GM19395 (cell line): Measurements from ENCODE around the gene CLEC2B.

ENCODE experiments used
- ATAC-seq: cut with Tn5 transposase; IDR thresholded peaks from one replicate; pipeline ENCODE4 v1.9.1; 2021; ENCODE audit warnings: mild to moderate bottlenecking, moderate library complexity; ENCODE audit not compliant: unreplicated experiment

CLEC2B gene

DNA sequence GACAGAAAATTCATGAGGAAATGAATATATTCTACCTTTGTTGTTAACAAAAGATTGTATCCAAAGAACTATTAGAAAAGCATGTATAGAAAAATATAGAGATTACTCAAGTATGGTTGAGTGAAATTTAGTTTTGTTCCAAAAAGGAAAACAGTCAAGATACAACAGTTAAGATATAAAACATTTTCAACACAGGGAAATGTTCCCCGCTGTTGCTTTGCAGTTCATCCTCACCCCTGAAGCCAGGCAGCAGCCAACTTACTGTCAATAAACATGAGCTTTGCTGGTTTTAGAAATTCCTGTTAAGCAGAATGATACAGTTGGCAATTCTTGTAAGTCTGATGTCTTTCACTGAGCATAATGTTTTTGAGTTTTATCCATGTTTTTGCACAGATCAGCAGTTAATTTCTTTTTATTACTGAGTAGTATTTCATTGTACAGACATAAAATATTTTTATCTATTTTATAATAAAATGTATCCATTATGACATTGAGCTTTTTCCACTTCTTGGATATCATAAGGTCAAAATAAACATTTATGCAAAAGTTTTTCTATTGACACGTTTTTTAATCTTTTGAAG is 1.2 kb upstream of the CLEC2B start:
- ATAC-seq = no peak

DNA sequence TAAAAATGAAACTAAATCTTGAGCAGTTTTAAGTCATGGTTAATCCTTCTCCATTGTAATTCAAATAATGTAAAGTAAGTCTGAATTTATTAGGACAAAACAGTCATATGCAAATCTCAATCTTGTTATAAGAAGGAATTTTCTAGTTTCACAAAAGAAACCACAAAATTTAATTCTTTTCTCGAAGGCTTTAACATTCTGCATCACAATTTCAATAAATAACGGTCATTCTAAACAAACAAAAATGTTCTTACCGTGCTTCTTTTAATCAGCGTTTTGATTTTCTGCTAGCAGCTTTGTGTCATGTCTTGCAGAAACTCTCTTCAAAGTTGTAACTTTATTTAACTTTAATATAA is 225 bp downstream of the CLEC2B start:
- ATAC-seq = no peak

DNA sequence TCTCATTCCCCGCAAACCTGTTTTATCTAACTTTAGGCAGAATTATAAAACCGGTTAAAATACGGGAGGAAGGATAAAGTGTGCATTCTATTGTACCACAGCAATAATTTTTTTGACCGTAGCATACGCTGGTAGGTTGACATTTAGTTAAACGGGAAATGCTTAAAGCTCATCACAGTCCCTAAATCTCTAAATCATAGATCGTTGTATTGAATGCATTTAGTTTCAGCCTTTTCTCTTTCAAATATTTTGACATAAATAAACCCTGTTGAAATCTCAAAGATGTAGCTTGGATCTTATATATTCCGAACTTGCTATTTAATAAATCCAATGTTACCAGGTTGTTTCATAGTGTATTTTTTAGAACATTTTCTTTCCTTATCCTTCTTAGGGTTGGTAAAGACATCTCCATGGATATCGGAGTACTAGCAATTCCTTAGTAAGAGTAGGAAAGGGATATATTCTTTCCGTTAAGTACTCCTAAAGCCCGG is 798 bp downstream of the CLEC2B start:
- ATAC-seq = no peak

DNA sequence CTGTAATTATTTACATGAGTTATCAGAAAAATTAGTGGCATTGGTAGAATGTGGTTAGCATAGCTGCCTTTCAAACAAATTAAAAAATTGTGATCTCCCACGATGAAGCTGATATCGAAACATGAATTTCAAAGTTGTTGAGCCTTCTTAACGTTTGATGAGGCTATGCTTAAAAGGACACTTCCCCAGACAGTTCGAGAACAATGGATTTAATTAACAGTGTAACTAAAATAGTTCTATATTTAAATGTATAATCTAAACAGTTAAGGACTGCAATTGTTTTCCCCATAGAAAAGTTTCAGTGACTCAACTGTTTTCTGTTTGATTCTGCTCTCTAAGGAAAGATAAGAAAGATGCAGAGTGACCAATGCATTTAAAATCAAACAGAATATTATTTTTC is 1.6 kb downstream of the CLEC2B start:
- no peak for ATAC-seq

GRCh38 chr12:9866860-9867269 is 2.3 kb downstream of the CLEC2B start:
- ATAC-seq = no peak

DNA sequence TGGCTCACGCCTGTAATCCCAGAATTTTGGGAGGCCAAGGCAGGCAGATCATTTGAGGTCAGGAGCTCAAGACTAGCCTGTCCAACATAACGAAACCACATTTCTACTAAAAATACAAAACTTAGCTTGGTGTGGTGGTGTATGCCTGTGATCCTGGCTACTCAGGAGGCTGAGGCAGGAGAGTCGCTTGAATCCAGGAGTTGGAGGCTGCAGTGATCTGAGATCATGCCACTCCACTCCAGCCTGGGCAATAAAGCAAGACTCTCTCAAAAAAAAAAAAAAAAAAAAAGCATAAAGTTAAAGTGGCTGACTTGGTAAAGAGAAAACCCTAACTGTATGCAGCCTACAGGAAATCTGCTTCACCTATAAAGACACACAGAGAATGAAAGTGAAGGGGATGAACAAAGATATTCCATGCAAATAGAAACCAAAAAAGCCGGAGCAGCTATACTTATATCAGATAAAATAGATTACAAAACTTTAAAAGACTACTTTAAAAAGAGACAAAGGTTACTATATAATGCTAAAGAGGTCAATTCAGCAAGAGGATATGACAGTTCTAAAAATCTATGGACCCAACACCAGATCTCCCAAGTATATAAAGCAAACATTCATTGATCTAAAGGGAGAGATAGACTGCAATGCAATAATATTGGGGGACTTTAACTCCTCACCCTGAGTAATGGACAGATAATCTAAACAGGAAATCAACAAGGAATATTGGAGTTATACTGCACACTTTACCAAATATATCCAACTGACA is 4.1 kb downstream of the CLEC2B start:
- no peak for ATAC-seq

GRCh38 chr12:9858135-9858534 is 11.0 kb downstream of the CLEC2B start:
- no peak for ATAC-seq

DNA sequence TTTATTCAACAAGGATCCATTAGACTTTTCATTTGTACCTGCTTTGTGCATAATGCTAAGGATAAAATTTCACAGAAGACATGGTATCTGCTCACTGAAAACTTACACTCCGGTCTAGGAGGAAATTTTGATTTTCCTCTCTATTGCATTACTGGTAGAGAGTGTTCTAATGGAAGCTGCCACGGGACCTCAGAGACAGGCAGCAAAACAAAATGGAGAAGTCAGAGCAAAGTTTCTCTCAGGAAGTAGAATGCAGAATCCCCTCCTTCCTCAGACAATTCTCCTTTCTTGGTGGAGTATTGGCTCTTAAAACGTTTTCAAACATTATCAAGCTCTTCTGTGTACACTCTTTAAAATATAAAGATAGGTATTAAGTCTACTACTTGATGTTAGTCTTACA is 12.3 kb downstream of the CLEC2B start:
- ATAC-seq = no peak

- no peak for ATAC-seq
Observed at GRCh38 chr12:9856151-9856550, 13.0 kb downstream of the CLEC2B start.

DNA sequence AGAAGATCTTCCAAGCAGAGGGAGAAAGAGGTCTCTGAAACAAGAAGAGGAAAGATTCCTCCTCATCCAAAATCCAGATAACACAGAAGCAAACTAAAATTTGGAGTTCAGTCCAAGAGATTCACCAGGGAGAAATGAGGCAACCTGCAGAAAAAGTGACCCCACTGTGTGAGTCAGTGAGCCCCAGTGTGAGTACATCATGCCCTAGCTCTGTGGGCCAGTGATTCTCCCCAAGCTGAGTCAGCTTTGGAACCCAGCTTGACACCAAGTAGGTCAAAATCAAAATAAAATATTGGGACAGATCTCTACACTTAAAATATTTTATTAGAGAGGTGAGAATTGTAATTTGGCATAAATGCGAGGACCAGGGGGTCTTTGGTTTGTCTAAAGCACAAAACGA is 17.2 kb downstream of the CLEC2B start:
- no peak for ATAC-seq

- ATAC-seq = no peak
Observed at GRCh38 chr12:9851050-9851449, 18.1 kb downstream of the CLEC2B start.

DNA sequence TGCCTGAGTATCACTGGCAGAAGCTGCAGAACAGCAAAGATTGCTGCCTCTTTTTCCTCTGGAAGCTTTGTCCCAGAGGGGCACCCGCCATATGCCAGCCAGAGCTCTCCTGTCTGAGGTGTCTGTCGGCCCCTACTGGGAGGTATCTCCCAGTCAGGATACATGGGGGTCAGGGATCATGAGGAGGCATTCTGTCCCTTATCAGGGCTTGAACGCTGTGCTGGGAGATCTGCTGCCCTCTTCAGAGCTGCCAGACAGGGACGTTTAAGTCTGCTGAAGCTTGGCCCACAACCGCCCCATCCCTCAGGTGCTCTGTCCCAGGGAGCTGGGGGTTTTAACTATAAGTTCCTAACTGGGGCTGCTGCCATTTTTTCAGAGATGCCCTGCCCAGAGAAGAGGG is 20.3 kb downstream of the CLEC2B start:
- no peak for ATAC-seq

DNA sequence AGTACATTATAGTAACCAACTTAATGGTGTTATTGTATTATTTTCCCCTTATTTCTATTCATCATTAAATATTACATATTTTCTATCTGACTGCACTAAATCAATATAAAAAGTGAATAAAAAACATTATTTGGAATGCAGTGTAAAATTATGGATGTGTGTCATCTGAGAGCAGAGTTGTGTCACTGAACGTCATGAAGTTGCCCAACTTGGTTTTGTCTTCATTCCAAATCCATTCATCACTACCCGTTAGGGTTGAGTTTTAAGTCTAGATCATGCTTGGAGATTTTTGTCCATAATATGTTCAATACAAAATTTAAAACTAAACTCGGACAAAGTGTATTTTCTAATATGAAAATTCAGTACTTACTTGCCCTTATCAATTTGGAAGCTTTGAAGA is 25.7 kb downstream of the CLEC2B start:
- no peak for ATAC-seq

GRCh38 chr12:9831720-9832119 is 37.4 kb downstream of the CLEC2B start:
- ATAC-seq = no peak

DNA sequence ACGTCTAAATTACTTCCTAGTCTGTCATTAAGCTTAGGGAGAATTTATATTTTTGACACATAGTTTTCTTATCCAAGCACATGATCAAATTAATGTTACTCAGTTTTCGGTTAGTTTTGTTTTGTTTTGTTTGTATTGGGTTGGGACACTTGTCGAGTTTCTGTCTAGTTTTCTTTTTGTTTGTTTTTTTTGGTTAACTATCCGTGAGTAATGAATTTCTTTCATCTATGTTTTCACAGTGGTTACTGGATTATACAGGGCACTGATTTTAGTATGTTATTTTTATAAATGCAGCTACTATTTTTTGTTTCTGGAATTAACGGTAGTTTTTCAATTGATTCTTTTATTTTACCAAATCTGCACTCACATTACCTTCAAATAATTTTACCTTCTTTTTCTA is 39.2 kb downstream of the CLEC2B start:
- no peak for ATAC-seq

DNA sequence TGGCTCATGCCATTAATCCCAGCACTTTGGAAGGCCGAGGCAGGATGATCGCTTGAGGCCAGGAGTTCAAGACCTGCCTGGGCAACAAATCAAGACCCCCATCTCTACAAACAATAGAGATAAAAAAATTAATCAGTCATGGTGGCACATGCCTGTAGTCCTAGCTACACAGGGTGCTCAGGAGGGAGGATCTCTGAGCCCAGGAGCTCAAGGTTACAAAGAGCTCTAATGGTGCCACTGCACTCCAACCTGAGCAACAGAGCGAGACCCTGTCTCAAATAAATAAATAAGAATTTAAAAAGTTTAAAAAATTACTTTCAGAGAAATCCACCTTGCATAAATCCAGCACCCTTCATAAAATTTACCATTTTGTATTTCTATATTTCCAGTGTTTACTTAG is 39.7 kb downstream of the CLEC2B start:
- ATAC-seq = no peak

GRCh38 chr12:9827209-9827888 is 41.8 kb downstream of the CLEC2B start, which contains the start of gene KLRF1:
Gene KLRF1, plus strand, starts transcription at chr12:9827481. Its CDS starts 64 bp downstream, at chr12:9827545.
- no peak for ATAC-seq

DNA sequence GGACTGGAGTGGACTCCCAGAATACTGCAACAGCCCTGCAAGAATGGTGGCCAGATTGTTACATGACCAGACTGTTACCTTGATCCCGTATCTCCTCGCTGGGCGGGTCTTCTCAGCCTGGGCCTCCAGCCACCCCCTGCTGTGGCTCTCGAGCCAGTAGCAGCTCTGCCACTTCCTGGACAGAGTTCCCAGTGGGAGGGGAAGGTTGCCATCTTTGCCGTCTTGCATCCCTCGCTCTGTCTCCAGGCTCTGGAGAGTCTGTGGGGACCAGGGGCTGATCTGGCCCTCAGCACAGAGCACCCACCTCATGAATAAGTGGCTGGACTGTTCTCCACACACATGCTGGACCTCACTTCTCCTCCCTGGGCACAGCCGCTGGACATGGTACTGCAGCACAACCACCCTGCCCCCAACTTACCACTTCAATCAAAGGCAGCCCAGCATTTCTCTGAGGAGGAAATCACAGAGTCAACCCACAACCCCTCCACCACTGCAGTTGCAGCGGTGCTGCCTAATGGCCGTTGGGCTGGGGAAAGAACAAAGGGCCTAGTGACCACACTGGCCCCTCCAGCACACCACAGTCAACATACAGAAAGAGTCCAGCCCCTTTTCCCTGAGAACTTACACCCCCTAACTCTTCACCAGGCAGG is 48.7 kb downstream of the CLEC2B start:
- ATAC-seq = no peak

- ATAC-seq = peak; percentile 90
Observed at GRCh38 chr12:9813821-9814798, 55.0 kb downstream of the CLEC2B start.

- ATAC-seq = no peak
Observed at GRCh38 chr12:9811621-9812020, 57.5 kb downstream of the CLEC2B start.
